GM19238 (cell line): ENCODE data around the gene RAB6B.

Experiments
- DNase-seq: peaks from one replicate; pipeline ENCODE4 v3.0.0; 2011; ENCODE audit warnings: low spot score; ENCODE audit not compliant: insufficient read length

RAB6B gene

GRCh38 chr3:133881939-133882825, 13.5 kb downstream of the RAB6B start:
- DNase-seq, result no peak

GRCh38 chr3:133881492-133881891, 14.2 kb downstream of the RAB6B start:
- no peak for DNase-seq

GRCh38 chr3:133880886-133881455, 14.7 kb downstream of the RAB6B start:
- DNase-seq, result no peak

GRCh38 chr3:133880287-133880686, 15.4 kb downstream of the RAB6B start:
- no peak for DNase-seq

- no peak for DNase-seq
Measured at GRCh38 chr3:133878518-133878917, 17.2 kb downstream of the RAB6B start.

GRCh38 chr3:133877221-133877620, 18.5 kb downstream of the RAB6B start:
- DNase-seq, result no peak

- no peak for DNase-seq
Measured at GRCh38 chr3:133874761-133875438, 20.8 kb downstream of the RAB6B start.

GRCh38 chr3:133874344-133874743, 21.3 kb downstream of the RAB6B start:
- no peak for DNase-seq

GRCh38 chr3:133872781-133873180, 22.9 kb downstream of the RAB6B start:
- no peak for DNase-seq

- DNase-seq, result no peak
Measured at GRCh38 chr3:133872161-133872560, 23.5 kb downstream of the RAB6B start.

GRCh38 chr3:133871368-133872090, 24.2 kb downstream of the RAB6B start:
- no peak for DNase-seq

GRCh38 chr3:133870822-133871221, 24.9 kb downstream of the RAB6B start:
- DNase-seq, result no peak

GRCh38 chr3:133869586-133869985, 26.1 kb downstream of the RAB6B start:
- no peak for DNase-seq

- no peak for DNase-seq
Measured at GRCh38 chr3:133868758-133869475, 26.8 kb downstream of the RAB6B start.

- no peak for DNase-seq
Measured at GRCh38 chr3:133868186-133868585, 27.5 kb downstream of the RAB6B start.

GRCh38 chr3:133866141-133866540, 29.5 kb downstream of the RAB6B start:
- DNase-seq, result no peak

GRCh38 chr3:133865136-133865855, 30.4 kb downstream of the RAB6B start:
- no peak for DNase-seq

- DNase-seq, result no peak
Measured at GRCh38 chr3:133864616-133865015, 31.1 kb downstream of the RAB6B start.

- DNase-seq, result no peak
Measured at GRCh38 chr3:133863911-133864310, 31.8 kb downstream of the RAB6B start.

GRCh38 chr3:133862161-133862560, 33.5 kb downstream of the RAB6B start:
- DNase-seq, result no peak
